HG02623 (cell line): ENCODE results near the gene IFT25.

Source experiments
- ATAC-seq: cut with Tn5 transposase; IDR thresholded peaks from one replicate; pipeline ENCODE4 v1.9.1; 2021; ENCODE audit warnings: moderate library complexity; ENCODE audit not compliant: unreplicated experiment

The IFT25 gene

DNA sequence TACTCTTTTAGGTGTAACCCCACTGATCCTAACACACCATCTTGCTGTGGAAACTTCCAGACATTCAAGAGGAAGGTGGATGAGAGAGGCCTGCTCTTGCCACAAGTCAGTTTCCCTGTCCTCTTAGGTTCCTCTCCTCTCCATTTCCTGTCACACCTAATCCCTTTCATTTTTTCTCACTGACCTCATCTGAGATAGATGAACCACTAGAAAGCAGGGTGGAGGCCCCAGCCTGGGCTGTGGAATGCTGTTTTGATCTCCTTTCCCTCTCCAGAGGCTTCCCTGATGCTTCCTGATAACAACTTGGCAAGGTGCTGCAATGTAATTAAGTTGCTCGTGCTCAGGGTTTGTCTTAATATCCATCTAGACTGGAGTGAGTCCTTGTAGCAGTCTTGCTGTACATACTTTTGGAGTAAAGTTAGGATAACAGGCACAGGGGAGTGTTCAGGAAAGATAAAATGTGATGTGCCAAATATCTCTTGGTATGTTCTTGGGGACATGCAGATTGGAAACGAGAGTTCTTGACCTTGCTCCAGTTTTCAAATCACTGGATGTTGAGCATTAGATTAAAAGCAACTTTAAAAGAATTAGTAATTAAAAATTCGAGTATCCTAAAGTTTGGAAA lies 11.8 kb upstream of the IFT25 start:
- ATAC-seq, result no peak

- no peak for ATAC-seq
Measured at GRCh38 chr1:53956308-53957168, 11.0 kb upstream of the IFT25 start.

DNA sequence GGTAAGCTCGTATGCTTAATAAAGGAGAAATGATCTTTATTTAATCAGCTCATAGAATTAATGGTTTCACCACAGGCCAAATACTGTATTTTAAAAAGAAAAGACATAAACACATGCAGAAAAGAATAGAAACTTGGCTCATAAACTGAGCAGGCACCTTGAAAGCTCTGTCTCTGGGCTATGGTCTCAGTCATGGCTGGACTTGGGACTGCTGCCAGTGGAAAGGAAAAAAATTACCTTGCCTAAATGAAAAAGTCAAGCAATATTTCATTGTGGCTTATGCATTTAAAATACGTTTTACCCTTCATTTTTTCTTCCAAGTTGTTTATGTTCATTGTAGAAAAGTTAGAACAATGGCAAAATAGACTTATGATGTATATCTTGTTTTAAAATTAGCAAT lies 8.6 kb upstream of the IFT25 start:
- no peak for ATAC-seq

DNA sequence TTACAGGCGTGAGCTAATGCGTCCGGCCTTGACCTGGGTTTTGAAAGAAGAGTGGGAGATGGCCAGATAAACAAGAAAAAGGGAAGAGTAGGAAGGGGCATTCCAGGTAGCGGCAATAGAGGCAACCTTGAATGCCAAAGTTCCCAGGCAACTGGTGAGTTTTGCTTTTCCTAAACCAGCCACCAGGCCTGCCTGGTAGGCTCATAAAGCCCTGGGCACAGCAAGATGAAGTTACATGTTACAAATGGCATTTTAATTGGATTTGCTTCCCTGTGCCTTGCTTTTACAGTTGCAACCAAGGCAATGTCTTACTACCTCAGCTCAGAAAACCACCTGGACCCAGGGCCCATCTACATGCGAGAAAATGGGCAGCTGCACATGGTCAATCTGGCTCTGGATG lies 6.2 kb upstream of the IFT25 start:
- no peak for ATAC-seq

DNA sequence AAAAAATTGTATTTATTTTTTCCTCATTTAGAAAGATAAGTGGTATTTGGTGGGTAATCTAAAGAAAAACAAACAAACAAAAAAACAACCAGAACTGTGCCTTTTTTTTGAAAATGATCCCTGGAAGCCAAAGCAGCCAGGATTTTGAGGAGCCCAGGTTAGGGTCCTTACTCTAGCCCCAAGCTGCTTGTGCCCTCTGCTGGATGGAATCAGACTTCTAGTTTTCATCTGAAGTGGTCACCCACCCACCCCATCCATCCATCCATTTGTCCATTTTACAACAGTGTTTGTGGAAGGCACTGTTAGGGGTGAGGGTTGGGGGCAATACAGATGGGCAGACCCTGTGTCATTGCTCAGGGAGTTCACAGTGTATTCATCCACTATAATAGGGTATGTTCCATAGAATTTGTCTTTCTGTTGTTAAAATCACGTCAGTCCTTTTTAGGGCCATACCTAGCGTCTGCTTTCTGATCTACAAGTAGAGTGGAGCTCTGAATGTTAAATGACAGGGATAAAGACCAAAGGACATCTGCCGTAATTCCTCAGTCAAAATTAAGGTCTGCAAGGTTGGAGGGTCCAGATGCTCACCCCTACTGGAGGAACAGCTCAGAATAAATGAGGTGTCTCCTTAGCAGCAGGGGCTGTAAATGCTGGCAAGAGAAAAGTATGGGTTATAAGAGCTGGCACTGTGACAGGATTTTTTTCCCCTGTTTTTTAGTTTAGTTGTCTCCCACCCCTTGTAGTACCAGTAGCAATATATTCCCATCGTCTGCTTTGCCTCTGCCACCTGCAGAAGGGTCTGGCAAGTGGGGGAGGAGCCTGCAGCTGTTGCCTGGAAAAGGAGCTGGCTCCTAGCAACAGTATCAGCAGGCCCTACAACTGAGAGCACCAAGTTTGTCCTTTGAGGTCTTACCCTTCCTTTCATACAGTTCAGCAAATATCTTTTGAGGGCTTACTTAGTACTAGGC lies 3.8 kb upstream of the IFT25 start:
- no peak for ATAC-seq

DNA sequence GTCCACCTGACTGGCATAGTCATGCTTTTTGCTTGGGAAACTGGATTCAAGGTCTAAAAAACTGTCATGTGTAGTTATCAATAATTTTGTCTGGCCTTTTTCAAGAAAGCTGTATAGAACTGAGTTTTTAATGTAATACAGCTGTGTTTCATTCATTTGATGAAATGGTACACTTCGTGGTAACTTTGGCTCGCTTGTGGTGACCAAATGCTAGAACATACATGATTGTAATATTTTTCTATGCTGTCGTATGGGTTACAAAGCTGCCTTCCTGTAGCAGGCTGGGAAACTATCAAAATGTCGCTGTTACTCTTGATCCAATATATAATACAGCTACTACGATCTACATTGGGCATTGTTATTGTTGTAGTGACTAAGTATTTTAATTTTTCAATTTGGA lies 2.8 kb upstream of the IFT25 start:
- no peak for ATAC-seq

GRCh38 chr1:53947172-53947907 lies 1.8 kb upstream of the IFT25 start:
- no peak for ATAC-seq

- peak; percentile 60 for ATAC-seq
Measured at GRCh38 chr1:53946252-53947171, 1.0 kb upstream of the IFT25 start, which contains the start of gene LRRC42. TSS of gene LRRC42 (plus strand) at chr1:53946350. CDS start at chr1:53952000, 5,650 bp downstream.

DNA sequence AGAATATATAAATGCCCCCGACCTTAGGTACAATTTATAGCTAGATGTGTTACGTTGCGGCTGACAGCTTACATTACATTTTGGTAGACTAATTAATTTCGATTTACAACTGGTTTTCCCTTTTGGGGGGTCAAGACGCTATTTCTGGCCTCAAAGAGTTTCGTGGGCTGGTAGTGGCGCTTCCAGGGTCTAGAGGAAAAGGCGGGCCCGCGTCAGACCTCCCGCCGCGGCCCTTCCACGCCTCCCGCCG lies 391 bp downstream of the IFT25 start:
- no peak for ATAC-seq

- ATAC-seq, result no peak
Measured at GRCh38 chr1:53944469-53945182, 873 bp downstream of the IFT25 start.

- no peak for ATAC-seq
Measured at GRCh38 chr1:53943490-53944043, 1.9 kb downstream of the IFT25 start.

- ATAC-seq, result no peak
Measured at GRCh38 chr1:53943090-53943489, 2.4 kb downstream of the IFT25 start.

DNA sequence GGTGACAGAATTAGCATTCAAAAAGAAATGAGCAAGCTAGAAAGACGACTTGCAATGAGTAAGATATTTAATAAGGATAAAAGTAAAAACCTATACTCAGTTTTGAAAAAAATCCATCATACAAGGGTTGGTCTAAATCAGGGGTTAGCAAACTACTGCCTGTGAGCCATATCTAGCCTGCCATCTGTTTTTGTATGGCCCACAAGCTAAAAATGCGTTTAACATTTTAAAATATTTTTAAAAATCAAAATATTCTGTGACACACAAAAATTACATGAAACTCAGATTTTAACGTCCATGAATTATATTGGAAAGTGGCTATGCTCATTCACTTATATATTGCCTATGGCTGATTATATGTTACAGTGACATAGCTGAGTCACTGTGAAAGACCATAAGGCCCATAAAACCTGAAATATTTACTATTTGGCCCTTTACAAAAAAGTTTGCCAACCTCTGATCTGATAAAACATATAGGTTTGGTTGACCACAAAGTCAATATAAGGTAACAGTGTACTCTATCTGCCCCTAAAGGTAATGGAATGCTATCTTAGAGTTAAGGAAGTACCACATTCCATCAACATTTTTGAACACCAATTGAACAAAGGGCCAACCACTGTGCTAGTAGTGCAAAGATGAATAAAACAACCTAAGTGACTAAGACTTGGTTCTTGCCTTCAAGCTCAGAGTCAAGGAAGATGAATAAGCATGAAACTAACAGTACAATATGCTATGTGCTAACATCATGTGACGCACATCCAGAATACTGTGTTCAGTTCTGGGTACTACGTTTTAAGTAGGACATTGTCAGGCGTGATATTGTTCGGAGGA lies 3.2 kb downstream of the IFT25 start:
- no peak for ATAC-seq

- no peak for ATAC-seq
Measured at GRCh38 chr1:53938136-53938830, 7.2 kb downstream of the IFT25 start.

- ATAC-seq, result no peak
Measured at GRCh38 chr1:53936430-53936829, 9.1 kb downstream of the IFT25 start.

DNA sequence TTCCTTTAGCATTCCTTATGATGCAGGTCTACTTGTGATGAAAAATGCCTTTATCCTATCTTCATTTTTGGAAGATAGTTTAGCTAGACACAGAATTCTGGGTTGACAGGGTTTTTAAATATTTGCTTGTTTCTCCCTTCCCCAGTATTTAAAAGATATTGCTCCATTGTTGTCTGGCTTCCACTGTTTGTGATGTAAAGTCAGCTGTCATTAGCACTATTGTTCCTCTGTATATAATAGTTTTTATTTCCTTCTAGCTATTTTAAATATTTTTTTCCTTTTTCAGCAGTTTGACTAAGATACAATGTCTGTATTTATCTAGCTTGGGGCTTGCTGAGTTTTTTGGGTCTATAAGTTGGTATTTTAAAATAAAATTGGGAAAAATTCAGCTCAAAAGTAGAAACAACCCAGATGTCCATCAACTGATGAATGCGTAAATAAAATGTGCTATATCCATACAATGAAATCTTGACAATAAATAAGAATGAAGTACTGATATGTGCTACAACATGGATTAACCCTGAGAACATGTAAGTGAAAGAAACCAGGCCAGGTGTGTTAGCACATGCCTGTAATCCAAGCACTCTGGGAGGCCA lies 11.2 kb downstream of the IFT25 start:
- no peak for ATAC-seq

GRCh38 chr1:53931523-53931922 lies 14.0 kb downstream of the IFT25 start:
- no peak for ATAC-seq
